Jurkat, Clone E6-1 (cell line): ENCODE measurements around the gene PRKAA1.
"Not testable (repeated sequence)": the region's sequence is repeated elsewhere in the genome, so short reads cannot be mapped to it uniquely, and the experiment has no call there.

ENCODE experiments used
- DNase-seq: peaks from one replicate; pipeline ENCODE4 v3.0.0-alpha.2; 2011; ENCODE audit warnings: low read depth, low spot score
- H3K4me3 ChIP-seq: 2 replicates; pipeline ENCODE4 v1.5.1; 2011; ENCODE audit warnings: mild to moderate bottlenecking, low read length, control low read depth, moderate library complexity

PRKAA1 gene

GRCh38 chr5:40786664-40787063 is 11.5 kb downstream of the PRKAA1 start:
- not testable (repeated sequence) for DNase-seq

GRCh38 chr5:40784916-40785315 is 13.3 kb downstream of the PRKAA1 start:
- DNase-seq = no peak
- no peak overlapping the region for H3K4me3 ChIP-seq

More at GRCh38 chr5:40786664-40787063, 11.5 kb downstream of the PRKAA1 start:
- not testable (repeated sequence) for H3K4me3 ChIP-seq

GRCh38 chr5:40784027-40784653 is 14.0 kb downstream of the PRKAA1 start:
- no peak for DNase-seq
- H3K4me3 ChIP-seq = no peak overlapping the region

- no peak for DNase-seq
- no peak overlapping the region for H3K4me3 ChIP-seq
Measured at GRCh38 chr5:40781843-40782409, 16.2 kb downstream of the PRKAA1 start.

GRCh38 chr5:40780858-40781257 is 17.3 kb downstream of the PRKAA1 start:
- no peak overlapping the region for H3K4me3 ChIP-seq
- DNase-seq = no peak

- no peak for DNase-seq
- no peak overlapping the region for H3K4me3 ChIP-seq
Measured at GRCh38 chr5:40780199-40780598, 18.0 kb downstream of the PRKAA1 start.

GRCh38 chr5:40779561-40779960 is 18.6 kb downstream of the PRKAA1 start:
- DNase-seq = no peak
- no peak overlapping the region for H3K4me3 ChIP-seq

GRCh38 chr5:40778133-40778532 is 20.0 kb downstream of the PRKAA1 start:
- DNase-seq = no peak
- no peak overlapping the region for H3K4me3 ChIP-seq

- no peak for DNase-seq
- H3K4me3 ChIP-seq = no peak overlapping the region
Measured at GRCh38 chr5:40776658-40776977, 21.6 kb downstream of the PRKAA1 start.

- no peak overlapping the region for H3K4me3 ChIP-seq
- DNase-seq = no peak
Measured at GRCh38 chr5:40775846-40776657, 22.1 kb downstream of the PRKAA1 start.

- no peak overlapping the region for H3K4me3 ChIP-seq
- no peak for DNase-seq
Measured at GRCh38 chr5:40775085-40775845, 22.9 kb downstream of the PRKAA1 start.

GRCh38 chr5:40774623-40775022 is 23.6 kb downstream of the PRKAA1 start:
- no peak overlapping the region for H3K4me3 ChIP-seq
- no peak for DNase-seq

GRCh38 chr5:40770764-40771163 is 27.4 kb downstream of the PRKAA1 start:
- no peak overlapping the region for H3K4me3 ChIP-seq
- DNase-seq = no peak

- no peak for DNase-seq
Measured at GRCh38 chr5:40762705-40763104, 35.5 kb downstream of the PRKAA1 start.

GRCh38 chr5:40757400-40757799 is 40.8 kb downstream of the PRKAA1 start:
- no peak overlapping the region for H3K4me3 ChIP-seq
- no peak for DNase-seq

More at GRCh38 chr5:40762705-40763104, 35.5 kb downstream of the PRKAA1 start:
- no peak overlapping the region for H3K4me3 ChIP-seq

- peak within 1 kb of the TSS; percentile 96 for H3K4me3 ChIP-seq
- DNase-seq = peak; percentile 94
Measured at GRCh38 chr5:40755407-40756365, 42.5 kb downstream of the PRKAA1 start, which contains the start of gene TTC33. TSS of gene TTC33 (minus strand) at chr5:40755961. CDS start at chr5:40747018, 8,943 bp downstream.

- DNase-seq = peak; percentile 80
- H3K4me3 ChIP-seq = peak overlapping the region; percentile 96
Measured at GRCh38 chr5:40755093-40755406, 43.1 kb downstream of the PRKAA1 start.

GRCh38 chr5:40754381-40755092 is 43.6 kb downstream of the PRKAA1 start:
- peak overlapping the region; percentile 96 for H3K4me3 ChIP-seq
- DNase-seq = peak; percentile 52
